Measurements from ENCODE around the gene RBBP4.
A peak's percentile ranks its signal among the peaks of the same experiment; 100 is the strongest.
"Not testable (repeated sequence)": the region's sequence is repeated elsewhere in the genome, so short reads cannot be mapped to it uniquely, and the experiment has no call there.

The RBBP4 gene

GRCh38 chr1:32639489-32640075 is 11.4 kb upstream of the RBBP4 start:
- peak; percentile 17 for DNase-seq (ENCODE audit: low spot score)

DNA sequence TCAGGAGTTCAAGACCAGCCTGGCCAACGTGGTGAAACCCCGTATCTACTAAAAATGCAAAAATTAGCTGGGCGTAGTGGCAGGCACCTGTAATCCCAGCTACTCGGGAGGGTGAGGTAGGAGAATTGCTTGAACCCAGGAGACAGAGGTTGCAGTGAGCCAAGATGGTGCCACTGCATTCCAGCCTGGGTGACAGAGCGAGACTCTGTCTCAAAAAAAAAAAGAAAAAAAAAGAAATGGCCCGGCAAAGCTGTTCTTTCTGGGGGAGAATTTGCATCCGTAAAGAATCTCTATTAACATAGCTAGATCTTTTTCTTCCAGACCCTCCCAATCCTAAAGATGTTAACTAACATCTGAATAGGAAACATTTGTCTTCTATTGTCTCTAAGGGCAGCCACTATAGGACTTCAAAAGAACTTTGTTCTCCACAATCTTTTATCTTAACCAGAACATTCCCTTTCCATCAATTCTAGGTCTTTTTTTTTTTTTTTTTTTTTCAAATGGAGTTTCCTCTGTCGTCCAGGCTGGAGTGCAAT is 8.6 kb upstream of the RBBP4 start:
- not testable (repeated sequence) for DNase-seq (ENCODE audit: low spot score)

DNA sequence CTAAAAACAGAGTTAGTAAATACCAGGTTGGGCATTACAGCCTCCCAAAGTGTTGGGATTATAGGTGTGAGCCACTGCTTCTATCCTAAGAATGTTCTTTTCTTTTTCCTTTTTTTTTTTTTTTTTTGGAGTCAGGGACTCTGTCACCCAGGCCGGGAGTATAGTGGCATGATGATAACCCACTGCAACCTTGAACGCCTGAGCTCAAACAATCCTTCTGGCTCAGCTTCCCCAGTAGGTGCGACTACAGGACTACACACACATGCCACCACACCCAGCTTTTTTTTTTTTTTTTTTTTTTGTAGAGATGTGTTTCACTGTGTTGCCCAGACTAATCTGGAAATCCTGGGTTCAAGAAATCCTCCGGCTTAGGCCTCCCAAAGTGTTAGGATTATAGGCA is 6.6 kb upstream of the RBBP4 start:
- no peak for DNase-seq (ENCODE audit: low spot score)

DNA sequence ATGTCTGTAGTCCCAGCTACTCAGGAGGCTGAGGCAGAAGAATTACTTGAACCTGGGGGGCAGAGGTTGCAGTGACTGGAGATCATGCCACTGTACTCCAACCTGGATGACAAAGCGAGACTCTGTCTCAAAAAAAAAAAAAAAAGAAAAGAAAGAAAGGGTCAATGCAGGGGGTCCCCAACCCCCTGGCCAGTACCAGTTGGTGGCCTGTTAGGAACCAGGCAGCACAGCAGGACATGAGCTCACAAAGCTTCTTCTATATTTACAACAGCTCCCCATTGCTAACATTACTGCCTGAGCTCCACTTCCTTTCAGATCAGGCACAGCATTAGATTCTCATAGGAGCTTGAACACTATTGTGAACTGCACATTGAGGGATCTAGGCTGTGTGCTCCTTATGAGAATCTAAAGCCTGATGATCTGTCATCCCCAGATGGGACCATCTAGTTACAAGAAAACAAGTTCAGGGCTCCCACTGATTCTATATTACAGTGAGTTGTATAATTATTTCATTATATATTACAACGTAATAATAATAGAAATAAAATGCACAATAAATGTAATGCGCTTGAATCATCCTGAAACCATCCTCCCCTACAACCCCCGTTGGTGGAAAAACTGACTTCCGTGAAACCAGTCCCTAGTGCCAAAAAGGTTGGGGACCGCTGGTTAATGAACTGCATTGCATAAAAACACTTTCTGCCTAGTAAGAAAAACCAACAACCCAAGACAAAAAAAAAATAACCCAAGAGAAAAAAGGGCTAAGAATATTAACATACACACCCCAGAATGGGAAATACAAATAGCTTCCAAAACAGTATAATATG is 3.5 kb upstream of the RBBP4 start:
- no peak for DNase-seq (ENCODE audit: low spot score)

GRCh38 chr1:32650248-32650751 is 708 bp upstream of the RBBP4 start, which contains the start of gene ZBTB8OS:
Gene ZBTB8OS (minus strand): TSS chr1:32650550. CDS start chr1:32650529, 21 bp downstream.
- peak; percentile 94 for DNase-seq (ENCODE audit: low spot score)

DNA sequence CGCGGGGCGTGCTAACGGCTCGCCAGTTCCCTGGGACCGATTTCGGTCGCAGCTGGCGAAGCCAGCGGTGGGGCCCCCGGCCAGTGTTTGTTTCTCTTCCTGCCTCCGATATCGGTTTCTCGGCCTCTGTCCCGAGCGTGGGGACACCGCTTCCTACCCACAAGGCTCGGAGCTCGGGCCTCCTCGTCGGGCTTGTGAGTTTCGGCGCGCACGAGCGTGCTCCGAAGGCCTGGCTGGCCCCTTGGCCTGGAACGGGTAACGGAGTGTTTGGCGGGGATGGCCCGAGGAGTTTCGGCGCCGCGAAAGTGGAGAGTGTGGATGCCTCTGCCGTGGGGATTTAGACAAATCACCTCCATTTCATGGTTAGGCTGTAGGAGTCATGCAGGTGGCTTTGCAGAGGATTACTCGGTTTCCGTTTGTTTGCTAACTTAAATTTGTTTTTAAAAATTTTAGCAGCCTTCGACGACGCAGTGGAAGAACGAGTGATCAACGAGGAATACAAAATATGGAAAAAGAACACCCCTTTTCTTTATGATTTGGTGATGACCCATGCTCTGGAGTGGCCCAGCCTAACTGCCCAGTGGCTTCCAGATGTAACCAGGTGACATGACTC is 559 bp downstream of the RBBP4 start:
- DNase-seq (ENCODE audit: low spot score), result no peak

DNA sequence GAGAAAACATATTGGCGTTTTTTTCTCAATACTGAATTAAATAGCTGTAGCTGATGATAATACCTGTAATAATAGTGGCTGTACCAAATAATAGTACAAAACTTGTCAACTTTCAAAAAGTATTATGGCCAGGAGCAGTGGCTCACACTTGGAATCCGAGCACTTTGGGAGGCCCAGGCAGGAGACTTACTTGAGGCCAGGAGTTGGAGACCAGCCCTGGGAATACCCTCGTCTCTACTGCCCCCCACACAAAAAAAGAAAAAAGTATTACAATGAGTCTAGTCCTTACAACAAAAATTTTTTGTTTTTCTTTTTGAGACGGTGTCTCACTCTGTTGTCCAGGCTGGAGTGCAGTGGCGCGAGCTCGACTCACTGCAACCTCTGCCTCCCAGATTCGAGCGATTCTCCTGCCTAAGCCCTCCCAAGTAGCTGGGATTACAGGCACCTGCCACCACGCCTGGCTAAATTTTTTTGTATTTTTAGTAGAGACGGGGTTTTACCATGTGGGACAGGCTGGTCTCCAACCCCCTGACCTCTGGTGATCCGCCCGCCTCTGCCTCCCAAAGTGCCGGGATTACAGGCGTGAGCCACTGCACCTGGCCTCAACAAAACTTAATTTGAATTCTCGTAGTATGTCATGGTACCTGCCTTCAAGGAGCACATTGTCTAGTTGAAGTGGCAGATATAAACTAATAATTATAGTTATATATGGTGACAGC is 1.4 kb downstream of the RBBP4 start:
- no peak for DNase-seq (ENCODE audit: low spot score)

DNA sequence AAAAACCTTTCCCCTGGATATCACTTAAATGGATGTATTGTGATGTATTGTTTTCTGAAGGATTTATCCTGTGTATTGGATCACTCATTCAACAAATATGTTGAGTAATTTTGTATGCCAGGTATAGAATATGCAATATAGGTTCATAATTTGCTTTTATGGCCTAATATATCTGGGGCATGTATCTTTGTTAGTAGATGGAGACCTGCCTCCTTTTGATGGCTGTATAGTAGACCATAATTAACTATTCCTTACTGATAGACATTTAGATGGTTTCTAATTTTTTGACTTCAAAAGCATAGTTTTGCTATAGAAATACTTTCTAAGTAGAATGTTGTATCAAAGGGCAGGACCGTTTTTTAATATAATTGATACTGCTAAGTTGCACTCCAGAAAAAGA is 8.6 kb downstream of the RBBP4 start:
- no peak for DNase-seq (ENCODE audit: low spot score)

GRCh38 chr1:32665915-32666314 is 14.9 kb downstream of the RBBP4 start:
- no peak for DNase-seq (ENCODE audit: low spot score)

- DNase-seq (ENCODE audit: low spot score), result no peak
Observed at GRCh38 chr1:32666901-32667566, 16.0 kb downstream of the RBBP4 start.

GRCh38 chr1:32668716-32669115 is 17.7 kb downstream of the RBBP4 start:
- DNase-seq (ENCODE audit: low spot score), result not testable (repeated sequence)

DNA sequence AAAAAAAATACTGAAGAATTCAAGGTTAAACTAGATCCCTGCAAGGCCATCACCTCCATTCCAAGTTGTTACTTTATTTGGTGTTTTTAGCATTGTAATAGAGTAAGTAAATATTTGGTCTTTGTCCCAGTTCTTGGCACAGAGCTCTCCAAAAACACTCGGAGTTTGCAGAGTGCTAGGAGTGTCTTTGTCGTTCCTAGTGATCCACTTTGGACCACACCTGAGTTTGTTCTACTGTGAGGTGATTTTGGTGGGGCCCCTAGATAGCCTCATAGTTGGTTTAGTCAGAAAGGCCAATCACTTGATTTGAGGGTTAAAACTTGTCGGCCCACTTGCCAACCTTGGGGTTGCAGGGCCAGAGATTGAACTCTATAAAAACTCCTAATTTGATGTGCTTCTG is 25.9 kb downstream of the RBBP4 start:
- no peak for DNase-seq (ENCODE audit: low spot score)

- DNase-seq (ENCODE audit: low spot score), result not testable (repeated sequence)
Observed at GRCh38 chr1:32679993-32680392, 29.0 kb downstream of the RBBP4 start.

GRCh38 chr1:32680642-32681041 is 29.6 kb downstream of the RBBP4 start:
- DNase-seq (ENCODE audit: low spot score), result no peak

DNA sequence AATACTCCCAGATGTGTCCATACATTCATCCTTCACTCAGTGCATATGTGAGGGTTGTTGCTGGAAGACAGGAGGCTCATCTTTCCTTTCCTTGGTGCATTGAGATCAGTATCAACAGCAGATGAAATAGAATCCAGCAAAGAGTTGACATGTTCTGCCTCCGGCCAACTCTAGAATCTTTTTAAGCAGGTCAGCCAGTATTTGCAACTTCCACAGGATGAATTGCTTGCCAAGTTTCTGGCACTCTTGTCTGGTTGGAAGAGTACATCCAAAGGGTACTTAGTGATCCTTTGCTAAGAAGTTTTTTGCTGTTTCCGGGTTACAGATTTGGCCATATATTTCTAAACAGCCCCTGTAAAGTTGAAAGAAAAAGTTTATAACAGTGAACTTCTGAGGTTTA is 30.5 kb downstream of the RBBP4 start:
- no peak for DNase-seq (ENCODE audit: low spot score)

- no peak for DNase-seq (ENCODE audit: low spot score)
Observed at GRCh38 chr1:32681999-32682398, 31.0 kb downstream of the RBBP4 start.

- no peak for DNase-seq (ENCODE audit: low spot score)
Observed at GRCh38 chr1:32683397-32683796, 32.4 kb downstream of the RBBP4 start.

GRCh38 chr1:32684167-32684811 is 33.3 kb downstream of the RBBP4 start:
- DNase-seq (ENCODE audit: low spot score), result peak; percentile 25

DNA sequence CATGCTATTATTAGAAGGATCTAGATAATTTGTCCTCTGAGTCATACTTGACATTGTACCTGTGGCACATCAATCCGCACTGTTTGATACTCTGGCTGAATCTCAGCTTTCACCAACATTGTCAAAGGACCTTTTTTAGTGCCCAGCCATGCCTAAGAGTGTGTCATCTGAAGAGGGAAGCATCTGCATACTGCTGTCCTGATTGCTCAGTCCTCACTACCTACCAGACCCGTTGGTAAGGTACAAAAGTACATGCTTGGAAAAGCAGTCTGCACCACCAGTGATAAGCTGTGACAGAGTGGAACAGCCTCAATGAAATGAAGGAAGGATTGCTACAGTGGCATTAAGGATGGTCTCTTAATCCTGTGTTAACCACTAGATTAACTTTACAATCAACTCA is 34.5 kb downstream of the RBBP4 start:
- DNase-seq (ENCODE audit: low spot score), result no peak

DNA sequence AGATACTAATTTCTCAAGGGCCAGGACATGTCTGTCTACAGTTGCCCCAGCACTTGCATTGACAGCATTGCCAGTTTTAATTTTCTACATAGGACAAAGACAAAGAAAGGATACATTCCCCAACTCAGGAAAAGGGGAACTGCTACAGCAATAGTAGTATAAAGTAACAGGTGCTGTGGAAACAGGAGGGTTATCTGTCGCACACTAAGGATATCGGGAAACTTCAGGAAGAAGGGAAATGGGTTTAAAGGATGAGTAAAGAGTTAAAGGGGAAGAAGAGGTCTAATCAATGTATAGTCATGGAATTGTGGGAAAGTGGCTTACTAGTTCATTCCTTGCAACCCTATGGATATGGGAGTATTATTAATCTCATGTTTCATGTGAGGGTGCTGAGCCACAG is 35.4 kb downstream of the RBBP4 start:
- no peak for DNase-seq (ENCODE audit: low spot score)
